Esophagus mucosa (tissue), 1 donor: Measurements from ENCODE around the gene RNF166. TPM values are rescaled to one million over a fixed set of nuclear protein-coding genes. Genes with fewer than 3 reads are reported as not detected.
A peak's percentile ranks its signal among the peaks of the same experiment; 100 is the strongest.

Source experiments
- ATAC-seq: fragments of 200-7000 bp; cut with Tn5 transposase; one replicate; pipeline ENCODE4 v1.9.1; 2020
- total RNA-seq: library from RNA; stranded (reverse); gene quantifications from one replicate; pipeline ENCODE4 v1.2.4, GENCODE V29; 2023
- donor health status: DM: yes; HTN: yes; CAD: no.

The RNF166 gene
- total RNA-seq, 1 donor from 2014 or later: 4.7 TPM

- ATAC-seq: peak; percentile 19
Measured at GRCh38 chr16:88739139-88739976, 33.1 kb upstream of the RNF166 start.

- peak; percentile 1 for ATAC-seq
Measured at GRCh38 chr16:88738151-88739084, 32.2 kb upstream of the RNF166 start.

GRCh38 chr16:88737298-88738150 is 31.3 kb upstream of the RNF166 start:
- ATAC-seq: peak; percentile 79

GRCh38 chr16:88736496-88736895 is 30.3 kb upstream of the RNF166 start:
- no peak for ATAC-seq

- ATAC-seq: no peak
Measured at GRCh38 chr16:88736088-88736487, 29.9 kb upstream of the RNF166 start.

- ATAC-seq: no peak
Measured at GRCh38 chr16:88735616-88736015, 29.4 kb upstream of the RNF166 start.

GRCh38 chr16:88735121-88735520 is 28.9 kb upstream of the RNF166 start:
- ATAC-seq: no peak

- ATAC-seq: no peak
Measured at GRCh38 chr16:88734361-88734728, 28.1 kb upstream of the RNF166 start.

- ATAC-seq: no peak
Measured at GRCh38 chr16:88733630-88734360, 27.6 kb upstream of the RNF166 start.

GRCh38 chr16:88732961-88733294 is 26.7 kb upstream of the RNF166 start:
- no peak for ATAC-seq

- no peak for ATAC-seq
Measured at GRCh38 chr16:88732172-88732960, 26.2 kb upstream of the RNF166 start.

GRCh38 chr16:88731699-88732098 is 25.5 kb upstream of the RNF166 start:
- ATAC-seq: peak; percentile 16

GRCh38 chr16:88730632-88731607 is 24.7 kb upstream of the RNF166 start:
- ATAC-seq: no peak

GRCh38 chr16:88727871-88728270 is 21.7 kb upstream of the RNF166 start:
- ATAC-seq: no peak

- ATAC-seq: peak; percentile 3
Measured at GRCh38 chr16:88726981-88727380, 20.8 kb upstream of the RNF166 start.

GRCh38 chr16:88726408-88726749 is 20.2 kb upstream of the RNF166 start:
- no peak for ATAC-seq

- no peak for ATAC-seq
Measured at GRCh38 chr16:88725609-88726407, 19.6 kb upstream of the RNF166 start.

- ATAC-seq: peak; percentile 9
Measured at GRCh38 chr16:88724855-88725555, 18.8 kb upstream of the RNF166 start.
